ENCODE data around the gene MORN1.

GRCh38 chr1:2300851-2301606 lies 90.3 kb downstream of the MORN1 start:
- TF ChIP-seq CTCF (conservative IDR thresholded peaks at IDR 0.05; ENCODE audit: low read depth, low read length) (no peak), USF2 (IDR thresholded peaks at IDR 0.05; ENCODE audit: low read depth, low read length) (no peak)

Data from IMR-90 (cell line).